ENCODE data around the gene TSNAXIP1.
A peak's percentile ranks its signal among the peaks of the same experiment; 100 is the strongest.

The TSNAXIP1 gene

GRCh38 chr16:67825906-67826305 is 19.2 kb downstream of the TSNAXIP1 start:
- Histone ChIP-seq H3K9me2 (replicated peaks; ENCODE audit: insufficient read depth, low read length) (no peaks in the 10 kb centered on the region), H3K79me2 (ENCODE audit: insufficient read depth, low read length) (no peaks in the 10 kb centered on the region), H3K27ac (ENCODE audit: low read depth, low read length) (no peak overlapping the region), H3K4me3 (ENCODE audit: insufficient read depth, low read length, poor library complexity, severe bottlenecking) (no peak overlapping the region), H3K4me2 (ENCODE audit: low read depth, low read length, poor library complexity, severe bottlenecking) (no peak overlapping the region), H3K27me3 (ENCODE audit: low read length) (no peaks in the 10 kb centered on the region), H3F3A (ENCODE audit: insufficient read depth) (no peaks in the 10 kb centered on the region), H3K36me3 (ENCODE audit: low read length) (no peaks in the 10 kb centered on the region), H2AFZ (ENCODE audit: low read depth, low read length, severe bottlenecking) (no peak overlapping the region), H3K9me3 (ENCODE audit: insufficient read depth, low read length) (no peaks in the 10 kb centered on the region), H4K20me1 (ENCODE audit: low read depth, low read length) (no peaks in the 10 kb centered on the region), H3K9ac (ENCODE audit: low read length) (no peak overlapping the region)
- no peak for TF ChIP-seq EZH2phosphoT487 (conservative IDR thresholded peaks at IDR 0.05; ENCODE audit: low read length)
- TF ChIP-seq, protein P1, sequence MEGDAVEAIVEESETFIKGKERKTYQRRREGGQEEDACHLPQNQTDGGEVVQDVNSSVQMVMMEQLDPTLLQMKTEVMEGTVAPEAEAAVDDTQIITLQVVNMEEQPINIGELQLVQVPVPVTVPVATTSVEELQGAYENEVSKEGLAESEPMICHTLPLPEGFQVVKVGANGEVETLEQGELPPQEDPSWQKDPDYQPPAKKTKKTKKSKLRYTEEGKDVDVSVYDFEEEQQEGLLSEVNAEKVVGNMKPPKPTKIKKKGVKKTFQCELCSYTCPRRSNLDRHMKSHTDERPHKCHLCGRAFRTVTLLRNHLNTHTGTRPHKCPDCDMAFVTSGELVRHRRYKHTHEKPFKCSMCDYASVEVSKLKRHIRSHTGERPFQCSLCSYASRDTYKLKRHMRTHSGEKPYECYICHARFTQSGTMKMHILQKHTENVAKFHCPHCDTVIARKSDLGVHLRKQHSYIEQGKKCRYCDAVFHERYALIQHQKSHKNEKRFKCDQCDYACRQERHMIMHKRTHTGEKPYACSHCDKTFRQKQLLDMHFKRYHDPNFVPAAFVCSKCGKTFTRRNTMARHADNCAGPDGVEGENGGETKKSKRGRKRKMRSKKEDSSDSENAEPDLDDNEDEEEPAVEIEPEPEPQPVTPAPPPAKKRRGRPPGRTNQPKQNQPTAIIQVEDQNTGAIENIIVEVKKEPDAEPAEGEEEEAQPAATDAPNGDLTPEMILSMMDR (IDR thresholded peaks at IDR 0.05; ENCODE audit: insufficient read depth, low read length, poor library complexity, severe bottlenecking), result no peak

GRCh38 chr16:67828651-67829050 is 22.0 kb downstream of the TSNAXIP1 start:
- Histone ChIP-seq H3K4me2 (ENCODE audit: low read depth, low read length, poor library complexity, severe bottlenecking) (no peak overlapping the region), H3K79me2 (ENCODE audit: insufficient read depth, low read length) (peaks cover 9% of the 10 kb centered on the region; the same call in 1 of the 2 replicates), H3K9ac (ENCODE audit: low read length) (no peak overlapping the region), H3K27ac (ENCODE audit: low read depth, low read length) (no peak overlapping the region), H3K4me3 (ENCODE audit: insufficient read depth, low read length, poor library complexity, severe bottlenecking) (no peak overlapping the region), H3K9me2 (replicated peaks; ENCODE audit: insufficient read depth, low read length) (no peaks in the 10 kb centered on the region), H2AFZ (ENCODE audit: low read depth, low read length, severe bottlenecking) (no peak overlapping the region), H3K27me3 (ENCODE audit: low read length) (no peaks in the 10 kb centered on the region), H4K20me1 (ENCODE audit: low read depth, low read length) (no peaks in the 10 kb centered on the region), H3K36me3 (ENCODE audit: low read length) (no peaks in the 10 kb centered on the region), H3K9me3 (ENCODE audit: insufficient read depth, low read length) (no peaks in the 10 kb centered on the region), H3F3A (ENCODE audit: insufficient read depth) (no peaks in the 10 kb centered on the region)
- TF ChIP-seq EZH2phosphoT487 (conservative IDR thresholded peaks at IDR 0.05; ENCODE audit: low read length), result no peak
- TF ChIP-seq, protein P1 (IDR thresholded peaks at IDR 0.05; ENCODE audit: insufficient read depth, low read length, poor library complexity, severe bottlenecking), result no peak

GRCh38 chr16:67833030-67833414 is 26.3 kb downstream of the TSNAXIP1 start:
- TF ChIP-seq, protein P1 (IDR thresholded peaks at IDR 0.05; ENCODE audit: insufficient read depth, low read length, poor library complexity, severe bottlenecking), result no peak
- H3F3A ChIP-seq (ENCODE audit: insufficient read depth), result no peaks in the 10 kb centered on the region
- peak overlapping the region; percentile 98 for H2AFZ ChIP-seq (ENCODE audit: low read depth, low read length, severe bottlenecking)
- peak overlapping the region; percentile 64 for H3K4me3 ChIP-seq (ENCODE audit: insufficient read depth, low read length, poor library complexity, severe bottlenecking)
- no peaks in the 10 kb centered on the region for H4K20me1 ChIP-seq (ENCODE audit: low read depth, low read length)
- H3K79me2 ChIP-seq (ENCODE audit: insufficient read depth, low read length), result peaks cover 9% of the 10 kb centered on the region; the same call in 1 of the 2 replicates
- H3K9ac ChIP-seq (ENCODE audit: low read length), result peak overlapping the region; percentile 77
- H3K27ac ChIP-seq (ENCODE audit: low read depth, low read length), result no peak overlapping the region
- no peaks in the 10 kb centered on the region for H3K9me3 ChIP-seq (ENCODE audit: insufficient read depth, low read length)
- no peaks in the 10 kb centered on the region for H3K27me3 ChIP-seq (ENCODE audit: low read length)
- no peaks in the 10 kb centered on the region for H3K36me3 ChIP-seq (ENCODE audit: low read length)
- H3K9me2 ChIP-seq (replicated peaks; ENCODE audit: insufficient read depth, low read length), result no peaks in the 10 kb centered on the region
- peak overlapping the region; percentile 90 for H3K4me2 ChIP-seq (ENCODE audit: low read depth, low read length, poor library complexity, severe bottlenecking)
